ENCODE data around the gene STAG2. TPM values are rescaled to one million over a fixed set of nuclear protein-coding genes. Genes with fewer than 3 reads are reported as not detected.

The STAG2 gene
- total and polyA plus RNA-seq, 2 experiments from 2014 or later, result 29.2 to 51.7 TPM

- in situ Hi-C loops (cut with MboI), result no loop called here
- Histone ChIP-seq H3K27me3 (replicated peaks; ENCODE audit: insufficient read depth) (no peaks in the 10 kb centered on the region), H2AFZ (no peak overlapping the region), H3K4me1 (ENCODE audit: insufficient read depth) (no peaks in the 10 kb centered on the region), H3F3A (ENCODE audit: insufficient read depth) (no peaks in the 10 kb centered on the region), H3K9me2 (ENCODE audit: insufficient read depth) (no peaks in the 10 kb centered on the region), H3K36me3 (ENCODE audit: low read depth) (no peaks in the 10 kb centered on the region), H3K9me3 (ENCODE audit: low read depth) (no peaks in the 10 kb centered on the region), H3K4me2 (ENCODE audit: unreplicated experiment) (no peak overlapping the region), H4K20me1 (ENCODE audit: insufficient read depth) (no peaks in the 10 kb centered on the region; the same call in 1 of the 2 replicates), H3K27ac (no peak overlapping the region), H3K9ac (no peak overlapping the region), H3K79me2 (ENCODE audit: insufficient read depth) (peaks cover 99% of the 10 kb centered on the region), H3K4me3 (no peak overlapping the region)
- DNase-seq, result no peak
- TF ChIP-seq EZH2 (IDR thresholded peaks at IDR 0.05; ENCODE audit: insufficient read depth, poor library complexity, severe bottlenecking) (no peak), EZH2phosphoT487 (IDR thresholded peaks at IDR 0.05; ENCODE audit: insufficient read depth, low read depth) (no peak)
These were observed 43.7 kb downstream of the STAG2 start for GRCh38 chrX:124005228-124005627.

- TF ChIP-seq EZH2 (IDR thresholded peaks at IDR 0.05; ENCODE audit: insufficient read depth, poor library complexity, severe bottlenecking), result no peak
- TF ChIP-seq EZH2phosphoT487 (IDR thresholded peaks at IDR 0.05; ENCODE audit: insufficient read depth, low read depth), result no peak
- DNase-seq, result peak; percentile 6
- Histone ChIP-seq H3K9ac (no peak overlapping the region), H2AFZ (no peak overlapping the region), H3K9me3 (ENCODE audit: low read depth) (no peaks in the 10 kb centered on the region), H3K4me1 (ENCODE audit: insufficient read depth) (no peaks in the 10 kb centered on the region; the same call in 1 of the 2 replicates), H3K27ac (no peak overlapping the region), H3K27me3 (replicated peaks; ENCODE audit: insufficient read depth) (no peaks in the 10 kb centered on the region), H3K79me2 (ENCODE audit: insufficient read depth) (peaks cover 99% of the 10 kb centered on the region), H3K4me3 (no peak overlapping the region), H3F3A (ENCODE audit: insufficient read depth) (no peaks in the 10 kb centered on the region; the same call in 1 of the 2 replicates), H3K4me2 (ENCODE audit: unreplicated experiment) (no peak overlapping the region), H3K9me2 (ENCODE audit: insufficient read depth) (no peaks in the 10 kb centered on the region), H3K36me3 (ENCODE audit: low read depth) (no peaks in the 10 kb centered on the region), H4K20me1 (ENCODE audit: insufficient read depth) (peaks cover 3% of the 10 kb centered on the region)
- 94 to 99% methylated on average over 3 of the region's 3 CpGs for WGBS, 2 experiments (ENCODE audit: low coverage in 1 of 2, low lambda C conversion rate in 2 of 2, missing lambda C conversion rate in 2 of 2)
- in situ Hi-C loops (cut with MboI), result no loop called here
These were observed 48.7 kb downstream of the STAG2 start for GRCh38 chrX:124010157-124010556.

DNA sequence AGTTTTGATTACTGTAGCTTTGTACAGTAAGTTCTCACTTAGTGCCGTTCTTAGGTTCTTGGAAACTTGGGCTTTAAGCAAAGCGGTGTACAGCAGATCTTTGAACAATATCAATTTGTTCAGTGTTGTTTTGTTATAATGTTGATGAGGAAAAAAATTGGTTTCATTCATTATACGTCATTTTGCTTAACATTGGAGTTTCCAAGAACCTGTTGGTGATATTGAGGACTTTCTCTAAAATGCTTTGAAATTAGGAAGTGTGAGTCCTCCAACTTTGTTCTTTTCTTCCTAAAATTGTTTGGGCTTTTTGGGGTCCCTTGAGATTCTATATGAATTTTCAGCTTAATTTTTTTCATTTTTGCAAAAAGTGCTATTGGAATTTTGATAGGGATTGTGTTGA lies 49.1 kb downstream of the STAG2 start:
- WGBS, 2 experiments (ENCODE audit: low coverage in 1 of 2, low lambda C conversion rate in 2 of 2, missing lambda C conversion rate in 2 of 2), result 100% methylated on average over 3 of the region's 3 CpGs

GRCh38 chrX:124015721-124016120 lies 54.2 kb downstream of the STAG2 start:
- 100% methylated on average over 1 of the region's 1 CpG for WGBS, 2 experiments (ENCODE audit: low coverage in 1 of 2, low lambda C conversion rate in 2 of 2, missing lambda C conversion rate in 2 of 2)
- in situ Hi-C loops (cut with MboI), result no loop called here
- TF ChIP-seq EZH2 (IDR thresholded peaks at IDR 0.05; ENCODE audit: insufficient read depth, poor library complexity, severe bottlenecking), result no peak
- TF ChIP-seq EZH2phosphoT487 (IDR thresholded peaks at IDR 0.05; ENCODE audit: insufficient read depth, low read depth), result no peak
- H2AFZ ChIP-seq, result no peak overlapping the region
- H4K20me1 ChIP-seq (ENCODE audit: insufficient read depth), result no peaks in the 10 kb centered on the region; the same call in 1 of the 2 replicates
- DNase-seq, result no peak
- no peaks in the 10 kb centered on the region for H3K36me3 ChIP-seq (ENCODE audit: low read depth)
- H3K4me1 ChIP-seq (ENCODE audit: insufficient read depth), result no peaks in the 10 kb centered on the region; the same call in 1 of the 2 replicates
- H3K27ac ChIP-seq, result no peak overlapping the region
- H3K27me3 ChIP-seq (replicated peaks; ENCODE audit: insufficient read depth), result no peaks in the 10 kb centered on the region
- no peak overlapping the region for H3K4me2 ChIP-seq (ENCODE audit: unreplicated experiment)
- no peaks in the 10 kb centered on the region for H3K9me2 ChIP-seq (ENCODE audit: insufficient read depth)
- peaks cover 100% of the 10 kb centered on the region for H3K79me2 ChIP-seq (ENCODE audit: insufficient read depth)
- H3K9me3 ChIP-seq (ENCODE audit: low read depth), result no peaks in the 10 kb centered on the region
- no peaks in the 10 kb centered on the region; the same call in 1 of the 2 replicates for H3F3A ChIP-seq (ENCODE audit: insufficient read depth)
- no peak overlapping the region for H3K4me3 ChIP-seq
- H3K9ac ChIP-seq, result no peak overlapping the region

More for the DNA sequence above, 49.1 kb downstream of the STAG2 start:
- no peak overlapping the region for H3K9ac ChIP-seq
- TF ChIP-seq EZH2 (IDR thresholded peaks at IDR 0.05; ENCODE audit: insufficient read depth, poor library complexity, severe bottlenecking) (no peak), EZH2phosphoT487 (IDR thresholded peaks at IDR 0.05; ENCODE audit: insufficient read depth, low read depth) (no peak)
- no peak overlapping the region for H3K4me3 ChIP-seq
- H3K27me3 ChIP-seq (replicated peaks; ENCODE audit: insufficient read depth), result no peaks in the 10 kb centered on the region
- H3K27ac ChIP-seq, result no peak overlapping the region
- no peaks in the 10 kb centered on the region for H3K36me3 ChIP-seq (ENCODE audit: low read depth)
- no peak overlapping the region for H3K4me2 ChIP-seq (ENCODE audit: unreplicated experiment)
- no peaks in the 10 kb centered on the region for H3K9me2 ChIP-seq (ENCODE audit: insufficient read depth)
- in situ Hi-C loops (cut with MboI), result no loop called here
- no peaks in the 10 kb centered on the region for H3K9me3 ChIP-seq (ENCODE audit: low read depth)
- no peak overlapping the region for H2AFZ ChIP-seq
- H4K20me1 ChIP-seq (ENCODE audit: insufficient read depth), result peaks cover 3% of the 10 kb centered on the region
- DNase-seq, result no peak
- no peaks in the 10 kb centered on the region; the same call in 1 of the 2 replicates for H3F3A ChIP-seq (ENCODE audit: insufficient read depth)
- H3K79me2 ChIP-seq (ENCODE audit: insufficient read depth), result peaks cover 99% of the 10 kb centered on the region
- H3K4me1 ChIP-seq (ENCODE audit: insufficient read depth), result no peaks in the 10 kb centered on the region; the same call in 1 of the 2 replicates

- H3K4me3 ChIP-seq, result no peak overlapping the region
- H4K20me1 ChIP-seq (ENCODE audit: insufficient read depth), result no peaks in the 10 kb centered on the region
- 100% methylated on average over 1 of the region's 1 CpG for WGBS, 2 experiments (ENCODE audit: low coverage in 1 of 2, low lambda C conversion rate in 2 of 2, missing lambda C conversion rate in 2 of 2)
These were observed 55.3 kb downstream of the STAG2 start for GRCh38 chrX:124016825-124017224.

More at GRCh38 chrX:124016825-124017224, 55.3 kb downstream of the STAG2 start:
- Histone ChIP-seq H3F3A (ENCODE audit: insufficient read depth) (no peaks in the 10 kb centered on the region), H3K36me3 (ENCODE audit: low read depth) (no peaks in the 10 kb centered on the region), H3K9ac (no peak overlapping the region), H3K9me3 (ENCODE audit: low read depth) (no peaks in the 10 kb centered on the region), H3K4me1 (ENCODE audit: insufficient read depth) (no peaks in the 10 kb centered on the region; the same call in 1 of the 2 replicates), H3K79me2 (ENCODE audit: insufficient read depth) (peaks cover 100% of the 10 kb centered on the region), H3K27me3 (replicated peaks; ENCODE audit: insufficient read depth) (no peaks in the 10 kb centered on the region), H3K27ac (no peak overlapping the region), H3K4me2 (ENCODE audit: unreplicated experiment) (no peak overlapping the region), H3K9me2 (ENCODE audit: insufficient read depth) (no peaks in the 10 kb centered on the region), H2AFZ (no peak overlapping the region)
- DNase-seq, result no peak
- no peak for TF ChIP-seq EZH2 (IDR thresholded peaks at IDR 0.05; ENCODE audit: insufficient read depth, poor library complexity, severe bottlenecking)
- no peak for TF ChIP-seq EZH2phosphoT487 (IDR thresholded peaks at IDR 0.05; ENCODE audit: insufficient read depth, low read depth)
- in situ Hi-C loops (cut with MboI), result no loop called here

Data from GM23248 (cell line).